GM23338 (cell line): ENCODE measurements around the gene FGGY. TPM values are rescaled to one million over a fixed set of nuclear protein-coding genes. Genes with fewer than 3 reads are reported as not detected.

Source experiments
- ATAC-seq: fragments of 200-7000 bp; cut with Tn5 transposase; 3 replicates; pipeline ENCODE4 v1.9.1; 2020
- DNase-seq: peaks from one replicate; pipeline ENCODE4 v3.0.0-alpha.2; 2015; ENCODE audit warnings: low spot score
- H2AFZ ChIP-seq: fragments of 200-600 bp; sonication (generic); 2 replicates; pipeline ENCODE4 v1.8.0; 2016; ENCODE audit warnings: antibody characterized with exemption, mild to moderate bottlenecking, moderate library complexity
- H3F3A ChIP-seq: fragments of 200-600 bp; sonication (generic); replicated peaks from 2 replicates; pipeline ENCODE4 v1.8.0; 2017; ENCODE audit warnings: antibody characterized with exemption, mixed run types, low read depth
- H3K27ac ChIP-seq: fragments of 200-600 bp; sonication (generic); 2 replicates; pipeline ENCODE4 v1.6.1; 2016; ENCODE audit warnings: low read depth
- H3K27me3 ChIP-seq: fragments of 200-600 bp; sonication (generic); 2 replicates; pipeline ENCODE4 v1.8.0; 2016; ENCODE audit warnings: mild to moderate bottlenecking, mixed run types, moderate library complexity; ENCODE audit not compliant: insufficient read depth
- H3K36me3 ChIP-seq: fragments of 200-600 bp; sonication (generic); 2 replicates; pipeline ENCODE4 v1.8.0; 2016; ENCODE audit warnings: mild to moderate bottlenecking; ENCODE audit not compliant: insufficient read depth
- H3K4me1 ChIP-seq: fragments of 200-600 bp; sonication (generic); 2 replicates; pipeline ENCODE4 v1.8.0; 2016; ENCODE audit warnings: mild to moderate bottlenecking, moderate library complexity; ENCODE audit not compliant: insufficient read depth
- H3K4me2 ChIP-seq: fragments of 200-600 bp; sonication (generic); 2 replicates; pipeline ENCODE4 v1.7.1; 2017; ENCODE audit warnings: mixed run types
- H3K4me3 ChIP-seq: fragments of 200-600 bp; sonication (generic); 2 replicates; pipeline ENCODE4 v1.6.1; 2016; ENCODE audit warnings: mixed run types
- H3K79me2 ChIP-seq: fragments of 200-600 bp; sonication (generic); replicated peaks from 2 replicates; pipeline ENCODE4 v1.8.0; 2017; ENCODE audit warnings: mild to moderate bottlenecking; ENCODE audit not compliant: insufficient read depth
- H3K9me2 ChIP-seq: fragments of 200-600 bp; sonication (generic); 2 replicates; pipeline ENCODE4 v1.8.0; 2017; ENCODE audit not compliant: insufficient read depth
- H4K20me1 ChIP-seq: fragments of 200-600 bp; sonication (generic); replicated peaks from 2 replicates; pipeline ENCODE4 v1.8.0; 2017; ENCODE audit warnings: mild to moderate bottlenecking; ENCODE audit not compliant: insufficient read depth
- H3K27ac Mint-ChIP-seq: 2 replicates; pipeline ENCODE4 v1.8.0; 2020; ENCODE audit warnings: inconsistent platforms, mild to moderate bottlenecking, moderate library complexity, mixed read lengths
- H3K27me3 Mint-ChIP-seq: 3 replicates; pipeline ENCODE4 v1.8.0; 2022; ENCODE audit warnings: low read depth, mild to moderate bottlenecking, moderate library complexity, mixed read lengths, inconsistent platforms; ENCODE audit not compliant: insufficient read depth, poor library complexity
- H3K36me3 Mint-ChIP-seq: 3 replicates; pipeline ENCODE4 v1.8.0; 2021; ENCODE audit warnings: low read depth, mild to moderate bottlenecking, inconsistent platforms, moderate library complexity, mixed read lengths
- H3K4me1 Mint-ChIP-seq: 3 replicates; pipeline ENCODE4 v1.8.0; 2020; ENCODE audit warnings: mild to moderate bottlenecking, inconsistent platforms, mixed read lengths
- H3K4me3 Mint-ChIP-seq: 3 replicates; pipeline ENCODE4 v1.8.0; 2021; ENCODE audit warnings: moderate library complexity, mild to moderate bottlenecking, inconsistent platforms, mixed read lengths
- H3K9me3 Mint-ChIP-seq: 3 replicates; pipeline ENCODE4 v1.8.0; 2020; ENCODE audit warnings: moderate library complexity, mild to moderate bottlenecking, inconsistent platforms, mixed read lengths
- CREB1 ChIP-seq: fragments of 250-450 bp; sonication (Bioruptor Pico); IDR thresholded peaks from 2 replicates; pipeline ENCODE4 v1.5.0; 2020; ENCODE audit warnings: low read depth, mild to moderate bottlenecking, moderate library complexity
- CTCF ChIP-seq, 2 experiments: fragments of 200-600 bp in 1 of 2; sonication (generic) in 1 of 2; conservative IDR thresholded peaks; 2 replicates each; pipeline versions ENCODE4 v1.5.1 to v1.6.1; 2016 to 2017; ENCODE audit warnings: antibody characterized with exemption in 2 of 2, low read depth in 2 of 2, mild to moderate bottlenecking in 2 of 2, moderate library complexity in 1 of 2
- EZH2phosphoT487 ChIP-seq: fragments of 200-600 bp; sonication (generic); IDR thresholded peaks from one replicate; pipeline ENCODE4 v1.8.1; 2018; ENCODE audit warnings: antibody characterized with exemption; ENCODE audit not compliant: unreplicated experiment
- JUNB ChIP-seq: IDR thresholded peaks from one replicate; pipeline ENCODE4 v1.6.1; 2016; ENCODE audit warnings: antibody characterized with exemption; ENCODE audit not compliant: unreplicated experiment
- NANOG ChIP-seq: IDR thresholded peaks from 2 replicates; pipeline ENCODE4 v1.6.1; 2016; ENCODE audit warnings: antibody characterized with exemption, borderline replicate concordance
- POLR2AphosphoS5 ChIP-seq: IDR thresholded peaks from 2 replicates; pipeline ENCODE4 v1.6.1; 2016; ENCODE audit warnings: antibody characterized with exemption, low read depth
- STAT1 ChIP-seq: IDR thresholded peaks from one replicate; pipeline ENCODE4 v1.6.1; 2016; ENCODE audit warnings: antibody characterized with exemption; ENCODE audit not compliant: unreplicated experiment
- ZNF331 ChIP-seq: fragments of 250-450 bp; sonication (Bioruptor Pico); IDR thresholded peaks from 2 replicates; pipeline ENCODE4 v1.5.0; 2020; ENCODE audit warnings: low read depth, mild to moderate bottlenecking, moderate library complexity
- ZNF462 ChIP-seq: fragments of 250-450 bp; sonication (Bioruptor Pico); IDR thresholded peaks from 2 replicates; pipeline ENCODE4 v1.5.0; 2020; ENCODE audit warnings: mild to moderate bottlenecking, moderate library complexity
- polyA plus RNA-seq: library from polyadenylated mRNA; unstranded; fragments of >200 nt; fragmentation: Nextera tagmentation; extraction: Ambion mirVana; gene quantifications from 2 replicates; pipeline ENCODE4 v1.2.1, GENCODE V29; 2016
- total RNA-seq: library from RNA; depleted of rRNA; stranded (reverse); fragments of >200 nt; shearing (Covaris generic); gene quantifications from 2 replicates; pipeline ENCODE4 v1.2.3, GENCODE V29; 2014
- TF ChIP-seq, protein P1 (sequence below): IDR thresholded peaks from 2 replicates; pipeline ENCODE4 v1.6.1; 2016; ENCODE audit warnings: antibody characterized with exemption

The FGGY gene
- total and polyA plus RNA-seq, 2 experiments from 2014 or later = 10.9 to 21.4 TPM

DNA sequence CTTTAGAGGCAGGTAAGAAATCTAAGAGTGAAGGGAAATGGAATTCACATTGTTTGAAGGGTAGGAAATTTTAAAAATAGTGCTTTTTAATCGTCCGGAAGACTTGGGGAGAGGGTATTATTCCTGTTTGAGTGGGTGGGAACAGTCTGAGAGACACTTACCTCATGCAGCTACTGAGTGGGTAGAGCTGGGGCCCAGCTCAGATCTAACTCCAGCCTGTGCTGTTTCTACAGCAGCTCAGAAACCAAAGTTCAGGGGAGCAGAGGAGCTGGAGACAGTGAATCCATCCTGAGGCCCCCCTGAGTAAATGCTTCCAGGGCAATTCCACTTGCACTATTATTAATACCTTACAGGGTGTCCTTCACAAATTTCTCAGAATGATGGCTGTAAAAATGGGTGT, 63.8 kb downstream of the FGGY start (continued):
- TF ChIP-seq ZNF462 (CRISPR knock-in tag) (no peak), JUNB (no peak), STAT1 (no peak), POLR2AphosphoS5 (no peak), ZNF331 (no peak), NANOG (no peak), EZH2phosphoT487 (no peak)

- Histone ChIP-seq H2AFZ (no peak overlapping the region), H4K20me1 (no peaks in the 10 kb centered on the region), H3K4me3 (no peak overlapping the region), H3K79me2 (no peaks in the 10 kb centered on the region), H3K36me3 (no peaks in the 10 kb centered on the region), H3K27me3 (no peaks in the 10 kb centered on the region), H3K4me2 (no peak overlapping the region), H3K27ac (no peak overlapping the region), H3K4me1 (no peaks in the 10 kb centered on the region), H3K9me2 (0 out of 2 replicates have a peak, but pooled peaks cover 12% of the 10 kb centered on the region), H3F3A (no peaks in the 10 kb centered on the region)
- DNase-seq (no peak), ATAC-seq (no peak)
- no peaks in the 10 kb centered on the region for H3K9me3 Mint-ChIP-seq
- H3K27ac Mint-ChIP-seq = no peak overlapping the region
- H3K36me3 Mint-ChIP-seq = no peaks in the 10 kb centered on the region
- H3K4me3 Mint-ChIP-seq = no peak overlapping the region
- H3K4me1 Mint-ChIP-seq = 0 out of 3 replicates have a peak, but pooled peaks cover 2% of the 10 kb centered on the region
- H3K27me3 Mint-ChIP-seq = peaks cover 2% of the 10 kb centered on the region
- TF ChIP-seq, protein P1, sequence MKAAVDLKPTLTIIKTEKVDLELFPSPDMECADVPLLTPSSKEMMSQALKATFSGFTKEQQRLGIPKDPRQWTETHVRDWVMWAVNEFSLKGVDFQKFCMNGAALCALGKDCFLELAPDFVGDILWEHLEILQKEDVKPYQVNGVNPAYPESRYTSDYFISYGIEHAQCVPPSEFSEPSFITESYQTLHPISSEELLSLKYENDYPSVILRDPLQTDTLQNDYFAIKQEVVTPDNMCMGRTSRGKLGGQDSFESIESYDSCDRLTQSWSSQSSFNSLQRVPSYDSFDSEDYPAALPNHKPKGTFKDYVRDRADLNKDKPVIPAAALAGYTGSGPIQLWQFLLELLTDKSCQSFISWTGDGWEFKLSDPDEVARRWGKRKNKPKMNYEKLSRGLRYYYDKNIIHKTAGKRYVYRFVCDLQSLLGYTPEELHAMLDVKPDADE = no peak
- no peak for TF ChIP-seq JUNB
- no peak for TF ChIP-seq CTCF (conservative IDR thresholded peaks at IDR 0.05; ENCODE audit: low read depth in 2 of 2)
- TF ChIP-seq STAT1 = no peak
- TF ChIP-seq CREB1 (CRISPR knock-in tag) = no peak
These were observed 64.9 kb downstream of the FGGY start for GRCh38 chr1:59361766-59362165.
